Mammary microvascular endothelial cell (primary cell): ENCODE results near the gene CILP. TPM values are rescaled to one million over a fixed set of nuclear protein-coding genes. Genes with fewer than 3 reads are reported as not detected.

ENCODE experiments used
- total RNA-seq: library from RNA; depleted of rRNA; stranded (reverse); fragments of >200 nt; gene quantifications from 2 replicates; pipeline ENCODE4 v1.2.3, GENCODE V29; 2015

CILP gene
- total RNA-seq, result not detected in 2 replicates

GRCh38 chr15:65210770-65211481, at the start of gene CILP:
CILP (minus strand) TSS chr15:65211473; CDS start chr15:65209755, 1,718 bp downstream.

GRCh38 chr15:65184868-65185717, 26.2 kb downstream of the CILP start, which contains the start of gene CLPX:
CLPX (minus strand) TSS chr15:65185342; CDS start chr15:65185153, 189 bp downstream.

Other genes with a start within 250 kb of the CILP start
- 78.2 and 81.9 TPM in 2 replicates for gene SPG21, start 221.6 kb downstream of the CILP start, total RNA-seq
- 25.8 and 34.2 TPM in 2 replicates for gene MTFMT, start 181.8 kb downstream of the CILP start, total RNA-seq
- gene SLC51B, start 166.1 kb downstream of the CILP start, total RNA-seq, result not detected in 2 replicates
- gene RASL12, start 143.5 kb downstream of the CILP start, total RNA-seq, result not detected in 2 replicates
- not detected in 2 replicates for gene KBTBD13, start 134.7 kb downstream of the CILP start, total RNA-seq
- gene UBAP1L, start 96.3 kb downstream of the CILP start, total RNA-seq, result 0.20 and 1.3 TPM in 2 replicates
- gene PDCD7, start 77.7 kb downstream of the CILP start, total RNA-seq, result 17.5 and 18.8 TPM in 2 replicates
- 19.3 and 23.5 TPM in 2 replicates for gene CLPX, start 26.1 kb downstream of the CILP start, total RNA-seq
- gene PARP16, start 75.4 kb upstream of the CILP start, total RNA-seq, result 3.4 and 4.9 TPM in 2 replicates
- not detected in 2 replicates for gene RNU5A-1, start 84.6 kb upstream of the CILP start, total RNA-seq
- not detected in 2 replicates for gene RNU5B-1, start 93.2 kb upstream of the CILP start, total RNA-seq
- not detected in 2 replicates for gene IGDCC3, start 166.5 kb upstream of the CILP start, total RNA-seq
- 0.13 and 0.15 TPM in 2 replicates for gene IGDCC4, start 211.5 kb upstream of the CILP start, total RNA-seq